GM19452 (cell line): ENCODE measurements around the gene KLHL29.

Experiments used
- ATAC-seq: cut with Tn5 transposase; IDR thresholded peaks from one replicate; pipeline ENCODE4 v1.9.1; 2021; ENCODE audit not compliant: unreplicated experiment

The KLHL29 gene

DNA sequence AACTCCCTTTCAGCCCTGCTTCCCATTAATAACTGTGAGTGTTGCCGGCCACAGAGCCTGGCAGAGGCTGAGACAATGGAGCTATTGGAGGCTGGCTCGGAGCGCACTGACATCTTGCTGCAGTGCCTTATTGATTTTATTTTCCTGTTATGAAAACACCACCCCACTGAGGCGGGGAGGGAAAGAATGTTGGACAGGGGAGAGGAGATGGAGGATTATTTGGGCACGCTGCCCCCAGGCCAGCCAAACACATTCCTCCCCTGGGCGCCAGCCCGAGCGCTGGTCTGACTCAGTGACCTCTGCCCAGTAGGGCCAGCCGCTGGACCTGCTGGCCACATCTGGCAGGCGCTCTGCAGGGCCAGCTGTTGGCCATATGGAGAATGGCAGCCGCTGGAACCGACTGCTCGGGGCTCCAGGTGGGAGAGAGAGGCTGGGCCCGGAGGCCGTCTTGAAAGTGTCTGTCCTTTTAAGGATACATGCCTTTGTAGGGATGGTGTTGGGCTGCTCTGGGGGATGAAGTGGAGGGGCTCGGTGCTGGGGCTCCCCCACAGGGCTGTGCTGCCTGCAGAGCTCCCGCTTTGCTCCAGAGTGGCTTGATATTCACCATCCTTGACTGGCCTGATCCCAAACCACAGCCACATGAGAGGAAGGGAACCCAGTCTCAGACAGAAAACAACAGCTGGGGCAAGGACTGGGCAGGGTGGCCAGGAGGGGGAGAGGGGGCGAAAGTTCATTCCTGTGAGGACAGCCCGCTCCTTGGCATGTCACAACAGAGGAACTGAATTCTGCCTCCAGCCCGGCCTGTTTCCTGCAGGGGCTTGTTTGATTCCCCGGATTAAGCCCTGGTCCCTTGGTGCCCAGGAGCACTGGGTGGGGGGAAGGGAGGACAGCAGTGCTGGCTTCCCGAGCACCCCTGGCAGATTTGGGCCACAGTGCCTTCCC is 179.0 kb downstream of the KLHL29 start:
- no peak for ATAC-seq

DNA sequence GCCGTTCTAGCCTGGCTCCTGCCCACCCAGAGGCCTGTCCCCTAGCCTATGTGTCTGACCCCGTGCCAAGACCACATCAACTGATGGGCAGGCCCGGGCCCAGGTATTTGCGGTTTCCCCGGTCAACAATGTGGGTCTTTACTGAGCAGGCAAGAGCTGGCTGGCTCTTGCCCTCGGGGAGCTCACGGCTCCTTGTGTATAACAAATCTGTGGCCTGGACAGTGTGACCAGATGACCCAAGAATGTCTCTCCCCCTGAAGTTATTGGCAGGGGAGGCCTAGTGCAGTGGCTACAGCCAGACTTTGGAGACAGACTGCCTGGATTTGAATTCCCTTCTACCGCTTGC is 179.6 kb downstream of the KLHL29 start:
- ATAC-seq: no peak

GRCh38 chr2:23565374-23565773 is 180.4 kb downstream of the KLHL29 start:
- ATAC-seq: no peak

DNA sequence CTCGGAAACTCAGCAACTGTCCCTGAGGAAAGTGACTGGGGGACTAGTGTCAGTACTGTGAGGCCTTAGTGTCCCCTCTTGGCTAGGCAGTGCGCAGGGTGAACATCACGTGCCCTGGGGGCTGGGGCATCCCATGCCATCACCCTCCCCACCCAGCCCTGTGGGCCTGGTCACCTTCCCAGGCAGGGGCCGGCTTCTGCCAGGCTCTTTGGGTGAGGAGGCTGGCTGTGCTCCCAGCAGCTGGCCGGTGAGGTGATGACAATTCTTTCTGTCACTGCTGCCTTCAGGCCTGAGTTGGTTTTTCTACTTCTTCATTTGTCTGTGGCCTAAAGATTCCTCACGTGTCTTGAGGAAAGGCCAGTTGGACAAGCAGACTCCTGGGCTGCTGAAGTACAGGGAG is 180.8 kb downstream of the KLHL29 start:
- ATAC-seq: no peak

DNA sequence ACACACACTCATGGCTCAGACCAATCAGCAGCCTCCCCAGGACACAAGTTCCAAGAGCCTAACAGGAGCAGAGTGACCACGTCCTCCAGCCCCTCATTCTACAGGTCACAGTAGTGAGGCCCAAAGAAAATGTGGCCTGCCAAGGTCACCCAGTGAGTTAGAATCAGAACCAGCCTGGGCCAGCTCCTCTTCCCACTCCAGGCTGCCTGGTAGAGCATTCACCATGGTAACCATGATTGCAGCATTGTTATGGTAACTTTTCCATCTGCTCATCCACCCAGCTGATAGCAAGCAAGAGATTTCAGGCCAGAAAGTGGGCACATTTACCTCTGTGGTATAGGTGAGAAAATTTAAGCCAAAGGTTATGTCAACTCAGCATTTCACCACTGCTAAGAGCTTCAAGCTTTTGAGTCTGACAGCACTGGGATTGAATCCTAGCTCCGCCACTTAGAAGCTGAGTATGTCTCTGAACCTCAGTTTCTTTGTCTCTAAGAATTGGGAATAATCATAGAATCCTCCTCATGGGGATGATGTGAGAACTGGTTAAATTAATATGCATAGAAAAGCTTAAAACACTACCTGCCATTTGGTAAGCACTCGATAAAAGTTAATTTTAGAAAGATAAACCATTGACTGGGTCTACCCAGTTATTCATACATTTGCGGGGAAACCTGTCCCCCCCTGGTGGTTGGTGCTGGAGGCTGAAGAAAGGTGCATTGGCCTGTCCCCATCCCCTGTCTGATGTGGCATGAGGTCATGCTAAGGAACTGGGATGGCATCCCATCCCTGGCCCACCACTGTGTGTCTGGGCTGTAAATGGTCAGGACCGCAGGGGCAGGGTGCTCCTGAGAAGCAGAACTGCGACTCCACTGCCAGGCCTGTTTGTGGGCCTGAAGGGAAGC is 181.5 kb downstream of the KLHL29 start:
- ATAC-seq: no peak

DNA sequence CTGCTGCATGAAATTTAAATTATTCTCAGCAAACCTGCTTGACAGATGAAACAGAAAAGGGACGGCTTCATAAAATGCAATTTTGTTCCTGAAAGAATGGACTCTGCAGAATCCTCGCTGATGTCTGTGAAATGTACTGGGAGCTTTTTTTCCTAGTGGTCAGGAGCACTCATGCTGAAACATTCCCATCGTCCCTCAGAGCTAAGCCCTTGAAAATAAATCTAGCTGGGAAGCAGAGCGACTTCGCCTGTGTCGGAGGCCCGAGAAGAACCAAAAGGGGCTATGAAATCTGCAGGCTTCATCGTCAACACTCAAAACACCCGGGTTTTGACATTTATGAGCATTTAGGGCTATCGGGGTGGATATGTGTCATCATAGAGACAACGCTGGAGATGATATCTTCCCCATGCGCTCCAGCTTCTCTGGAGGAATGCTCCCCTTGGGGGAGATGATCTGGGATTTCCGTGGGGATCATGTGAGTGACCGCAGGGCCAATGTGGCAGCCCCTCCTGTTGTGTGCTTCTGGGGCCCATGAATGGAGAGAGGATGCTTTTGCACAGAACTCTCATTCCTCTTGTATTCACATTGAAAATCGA is 182.3 kb downstream of the KLHL29 start:
- no peak for ATAC-seq

DNA sequence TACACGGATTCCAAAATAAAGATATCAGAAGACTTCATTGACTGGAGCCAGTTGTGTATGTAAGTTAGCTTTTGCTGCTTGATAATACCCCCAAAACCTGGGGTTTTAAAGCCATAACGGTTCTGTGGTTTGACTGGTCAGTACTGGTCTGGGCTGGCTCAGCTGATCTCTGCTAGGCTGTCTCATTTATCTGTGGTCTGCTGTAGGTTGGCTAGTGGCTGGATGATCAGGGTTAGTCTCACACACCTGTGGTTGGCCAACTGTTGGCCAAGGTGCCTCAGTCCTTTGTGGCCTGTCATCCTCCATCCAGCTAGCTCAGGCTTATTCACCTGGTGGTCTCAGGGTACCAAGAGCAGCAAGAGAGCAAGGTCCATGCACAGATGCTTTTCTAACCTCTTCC is 183.2 kb downstream of the KLHL29 start:
- ATAC-seq: no peak

- ATAC-seq: no peak
Observed at GRCh38 chr2:23568626-23569190, 183.7 kb downstream of the KLHL29 start.

- no peak for ATAC-seq
Observed at GRCh38 chr2:23569761-23570365, 184.9 kb downstream of the KLHL29 start.

DNA sequence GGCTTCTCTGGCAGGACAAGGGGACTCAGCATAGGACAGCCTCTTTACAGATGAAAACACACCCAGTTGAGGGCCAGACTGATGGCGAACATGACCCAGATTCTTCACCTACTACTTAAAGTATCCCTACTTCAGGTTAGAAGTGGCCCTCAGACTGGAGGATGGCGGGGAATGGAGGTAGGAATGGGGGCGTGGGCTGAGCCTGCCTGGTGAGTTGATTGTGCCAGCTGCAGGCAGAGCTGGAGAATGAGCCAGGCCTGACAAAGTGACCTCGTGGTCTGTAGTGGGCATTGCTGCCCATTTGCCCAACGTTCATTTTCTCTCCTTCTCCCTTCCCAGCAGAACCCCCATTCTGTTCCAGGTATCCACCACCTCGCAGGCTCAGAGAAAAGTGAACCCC is 186.1 kb downstream of the KLHL29 start:
- no peak for ATAC-seq

GRCh38 chr2:23571527-23572282 is 186.7 kb downstream of the KLHL29 start:
- ATAC-seq: no peak

- ATAC-seq: no peak
Observed at GRCh38 chr2:23574919-23575654, 190.1 kb downstream of the KLHL29 start.

GRCh38 chr2:23578964-23579671 is 194.1 kb downstream of the KLHL29 start:
- no peak for ATAC-seq

DNA sequence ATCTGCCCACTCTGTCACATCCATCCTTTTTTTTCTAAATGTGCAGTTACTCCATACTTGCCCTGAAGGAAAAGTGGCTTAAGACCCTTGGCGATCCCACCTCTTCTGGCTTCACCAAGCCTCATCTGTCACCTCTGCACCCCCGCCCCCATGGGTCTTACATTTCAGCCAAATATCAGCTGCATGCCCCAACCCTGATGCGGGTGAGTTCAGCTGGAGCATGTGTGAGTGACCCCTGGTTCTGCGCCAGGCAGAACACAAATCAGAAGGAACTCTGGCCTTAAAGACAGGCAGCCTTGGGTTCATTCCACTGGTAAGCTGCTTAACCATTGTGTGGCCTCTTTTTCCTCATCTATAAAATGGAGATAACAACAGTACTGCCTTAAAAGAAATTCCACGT is 194.7 kb downstream of the KLHL29 start:
- no peak for ATAC-seq

GRCh38 chr2:23583467-23583866 is 198.5 kb downstream of the KLHL29 start:
- no peak for ATAC-seq

DNA sequence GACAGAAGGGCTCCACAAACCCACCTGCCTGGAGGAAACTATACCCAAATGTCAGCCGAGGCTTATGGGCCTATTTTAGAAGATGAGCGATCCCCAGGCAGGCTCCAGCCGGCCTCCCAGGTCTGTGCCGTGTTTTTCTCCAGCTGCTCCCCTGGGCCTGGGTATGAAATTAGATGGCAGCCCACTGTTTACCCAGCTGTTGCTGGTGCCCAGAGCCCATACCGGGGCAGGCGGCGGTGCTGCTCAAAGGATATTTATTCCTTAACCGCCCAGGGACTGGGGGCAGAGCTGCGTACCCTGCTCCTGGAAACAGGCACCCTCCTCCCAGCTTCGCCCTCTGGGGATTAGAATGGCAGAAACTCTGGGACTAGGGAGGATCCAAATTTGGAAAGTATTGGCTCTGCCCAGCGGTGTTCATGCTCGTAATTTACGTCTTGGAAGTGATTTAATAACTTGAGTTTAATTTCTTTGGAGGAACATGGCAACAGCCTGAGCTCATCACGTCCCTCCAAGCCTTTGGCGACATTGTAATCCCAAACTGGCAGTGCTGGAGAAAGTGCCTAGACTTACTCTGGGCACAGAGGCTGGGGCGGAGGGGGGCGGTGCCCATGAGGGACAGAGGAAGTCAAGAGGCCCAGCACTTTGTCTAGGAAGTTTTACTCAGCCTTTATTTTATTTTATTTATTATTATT is 199.2 kb downstream of the KLHL29 start:
- no peak for ATAC-seq

GRCh38 chr2:23585273-23586170 is 200.5 kb downstream of the KLHL29 start:
- ATAC-seq: no peak
